PC-9 (cell line): Measurements from ENCODE around the gene SLAIN2. TPM values are rescaled to one million over a fixed set of nuclear protein-coding genes. Genes with fewer than 3 reads are reported as not detected.

Source experiments
- BruUV-seq: library from RNA; stranded (reverse); fragments of 400-500 nt; replicated peaks from 2 replicates; lab custom pipeline; 2021; lab: Mats Ljungman, UMichigan
- CTCF ChIA-PET: fragments of 300-600 bp; sonication (Branson Sonifier 250); formaldehyde crosslinking; loops from one replicate; lab custom pipeline; 2022; ENCODE audit warnings: antibody characterized with exemption; lab: Charles Lee
- POLR2A ChIA-PET: fragments of 300-600 bp; sonication (Branson Sonifier 250); formaldehyde crosslinking; loops from one replicate; lab custom pipeline; 2022; ENCODE audit warnings: antibody characterized with exemption; ENCODE audit not compliant: unreplicated experiment; lab: Charles Lee
- DNase-seq, 2 experiments: peaks; one replicate each; pipeline versions ENCODE4 v3.0.0 to v3.0.0-alpha.2; 2015 to 2022; ENCODE audit warnings: mixed read lengths in 1 of 2
- H2AFZ ChIP-seq: fragments of 200-600 bp; sonication (generic); 2 replicates; pipeline ENCODE4 v1.8.1; 2017; ENCODE audit warnings: antibody characterized with exemption
- H3F3A ChIP-seq: fragments of 200-600 bp; sonication (generic); 2 replicates; pipeline ENCODE4 v1.8.1; 2017; ENCODE audit warnings: antibody characterized with exemption, mild to moderate bottlenecking, low read depth; ENCODE audit not compliant: insufficient read depth
- H3K27ac ChIP-seq: fragments of 200-600 bp; sonication (generic); 2 replicates; pipeline ENCODE4 v1.6.1; 2016; ENCODE audit warnings: mixed run types
- H3K27me3 ChIP-seq: fragments of 200-600 bp; sonication (generic); 2 replicates; pipeline ENCODE4 v1.6.1; 2016; ENCODE audit warnings: low read depth, mixed run types; ENCODE audit not compliant: insufficient read depth
- H3K36me3 ChIP-seq: fragments of 200-600 bp; sonication (generic); 2 replicates; pipeline ENCODE4 v1.6.1; 2016; ENCODE audit warnings: low read depth, mixed run types
- H3K4me1 ChIP-seq: fragments of 200-600 bp; sonication (generic); replicated peaks from 2 replicates; pipeline ENCODE4 v1.6.1; 2016; ENCODE audit warnings: mixed run types; ENCODE audit not compliant: insufficient read depth
- H3K4me2 ChIP-seq: fragments of 200-600 bp; sonication (generic); 2 replicates; pipeline ENCODE4 v1.6.1; 2017; ENCODE audit warnings: mixed run types
- H3K4me3 ChIP-seq: fragments of 200-600 bp; sonication (generic); 2 replicates; pipeline ENCODE4 v1.6.1; 2016; ENCODE audit warnings: mixed run types
- H3K79me2 ChIP-seq: fragments of 200-600 bp; sonication (generic); 2 replicates; pipeline ENCODE4 v1.6.1; 2017; ENCODE audit warnings: low read depth, mixed run types
- H3K9me2 ChIP-seq: fragments of 200-600 bp; sonication (generic); 2 replicates; pipeline ENCODE4 v1.8.1; 2017; ENCODE audit warnings: mild to moderate bottlenecking; ENCODE audit not compliant: insufficient read depth
- H3K9me3 ChIP-seq: fragments of 200-600 bp; sonication (generic); 2 replicates; pipeline ENCODE4 v1.8.1; 2016; ENCODE audit warnings: low read depth; ENCODE audit not compliant: insufficient read depth
- H4K20me1 ChIP-seq: fragments of 200-600 bp; sonication (generic); 2 replicates; pipeline ENCODE4 v1.8.1; 2017; ENCODE audit not compliant: insufficient read depth
- CTCF ChIP-seq: fragments of 200-600 bp; sonication (generic); conservative IDR thresholded peaks from 2 replicates; pipeline ENCODE4 v1.6.1; 2017; ENCODE audit warnings: mixed run types, antibody characterized with exemption, mild to moderate bottlenecking, moderate library complexity
- EZH2 ChIP-seq: fragments of 200-600 bp; sonication (generic); IDR thresholded peaks from 2 replicates; pipeline ENCODE4 v1.8.0; 2017; ENCODE audit warnings: antibody characterized with exemption, low read depth
- intact Hi-C: fragments of 100-400 bp; cut with micrococcal nuclease; formaldehyde crosslinking; loops from one replicate; pipeline ENCODE4 v1.10.0; 2022; ENCODE audit not compliant: unreplicated experiment
- total RNA-seq: library from RNA; stranded (reverse); gene quantifications from 2 replicates; pipeline ENCODE4 v1.2.3, GENCODE V29; 2021

Gene SLAIN2
- total RNA-seq, 1 experiment from 2014 or later: 70.4 TPM

GRCh38 chr4:48296365-48296764 is 45.0 kb upstream of the SLAIN2 start:
- POLR2A ChIA-PET: no interaction called here
- no peaks in the 10 kb centered on the region for H4K20me1 ChIP-seq
- H2AFZ ChIP-seq: no peak overlapping the region
- TF ChIP-seq CTCF: no peak
- no peak for TF ChIP-seq EZH2
- no peaks in the 10 kb centered on the region for H3K36me3 ChIP-seq
- no peaks in the 10 kb centered on the region for H3F3A ChIP-seq
- no peaks in the 10 kb centered on the region for H3K27me3 ChIP-seq
- H3K9me2 ChIP-seq: no peaks in the 10 kb centered on the region
- no peak overlapping the region for H3K4me3 ChIP-seq
- BruUV-seq: no TSS peak
- no peak for DNase-seq
- intact Hi-C loops: no loop called here
- H3K79me2 ChIP-seq: no peaks in the 10 kb centered on the region
- H3K4me1 ChIP-seq: no peaks in the 10 kb centered on the region
- CTCF ChIA-PET: no interaction called here
- H3K9me3 ChIP-seq: no peaks in the 10 kb centered on the region
- H3K4me2 ChIP-seq: no peak overlapping the region
- no peak overlapping the region for H3K27ac ChIP-seq

- Histone ChIP-seq H3K27me3 (no peaks in the 10 kb centered on the region), H3K27ac (no peak overlapping the region), H4K20me1 (no peaks in the 10 kb centered on the region), H3K9me2 (no peaks in the 10 kb centered on the region), H3K9me3 (no peaks in the 10 kb centered on the region), H3K4me1 (no peaks in the 10 kb centered on the region), H3K79me2 (no peaks in the 10 kb centered on the region), H3K4me3 (no peak overlapping the region), H3K36me3 (no peaks in the 10 kb centered on the region), H3K4me2 (no peak overlapping the region), H2AFZ (no peak overlapping the region), H3F3A (no peaks in the 10 kb centered on the region)
- intact Hi-C loops: no loop called here
- DNase-seq: no peak
- POLR2A ChIA-PET: no interaction called here
- TF ChIP-seq CTCF: no peak
- no peak for TF ChIP-seq EZH2
- BruUV-seq: no TSS peak
- CTCF ChIA-PET: no interaction called here
Measured at GRCh38 chr4:48297256-48297846, 44.0 kb upstream of the SLAIN2 start.

- Histone ChIP-seq H3K36me3 (no peaks in the 10 kb centered on the region), H3K79me2 (no peaks in the 10 kb centered on the region), H3F3A (no peaks in the 10 kb centered on the region), H3K9me2 (no peaks in the 10 kb centered on the region), H3K4me1 (no peaks in the 10 kb centered on the region), H3K4me2 (no peak overlapping the region), H3K27ac (no peak overlapping the region), H3K4me3 (no peak overlapping the region), H3K27me3 (no peaks in the 10 kb centered on the region), H3K9me3 (no peaks in the 10 kb centered on the region), H4K20me1 (no peaks in the 10 kb centered on the region), H2AFZ (no peak overlapping the region)
- BruUV-seq: no TSS peak
- intact Hi-C loops: no loop called here
- ChIA-PET POLR2A (no interaction called here), CTCF (no interaction called here)
- TF ChIP-seq CTCF: no peak
- TF ChIP-seq EZH2: no peak
- no peak for DNase-seq
Measured at GRCh38 chr4:48299560-48299959, 41.8 kb upstream of the SLAIN2 start.
